ENCODE results near the gene SLC16A3. TPM values are rescaled to one million over a fixed set of nuclear protein-coding genes. Genes with fewer than 3 reads are reported as not detected.
"Not testable (repeated sequence)": the region's sequence is repeated elsewhere in the genome, so short reads cannot be mapped to it uniquely, and the experiment has no call there.

Gene SLC16A3
- total and polyA plus RNA-seq, 4 donors, result 1.1 to 10.5 (median 8.8) TPM

GRCh38 chr17:82205720-82206508 is 22.9 kb upstream of the SLC16A3 start:
- Histone ChIP-seq H3K9me3 (ENCODE audit: control insufficient read depth in 4 of 4, low read length in 3 of 4) (no peaks in the 10 kb centered on the region), H3K4me1 (ENCODE audit: control insufficient read depth in 4 of 4, insufficient read depth in 4 of 4, low read length in 3 of 4) (peaks cover 0 to 5% (median 2%) of the 10 kb centered on the region in 4 donors), H3K27ac (ENCODE audit: low read depth in 1 of 2, low read length in 2 of 2) (peak overlapping the region; percentile 15 to 48), H3K9ac (ENCODE audit: low read depth in 1 of 2, low read length in 2 of 2) (no peak overlapping the region), H3K4me3 (ENCODE audit: low read depth in 1 of 3, low read length in 3 of 3) (peak overlapping the region in 1 of 3 donors; percentile 11), H3K36me3 (ENCODE audit: control insufficient read depth in 4 of 4, insufficient read depth in 3 of 4, low read depth in 1 of 4, low read length in 3 of 4) (no peaks in the 10 kb centered on the region), H3K27me3 (ENCODE audit: control insufficient read depth in 4 of 4, insufficient read depth in 4 of 4, low read length in 3 of 4) (no peaks in the 10 kb centered on the region)
- 17% methylated on average over 21 of the region's 21 CpGs for WGBS
- TF ChIP-seq GABPA (IDR thresholded peaks at IDR 0.05 in 1 of 2, conservative IDR thresholded peaks at IDR 0.05 in 1 of 2), result peak in 1 of 2 donors; percentile 16
- TF ChIP-seq HNF4G (IDR thresholded peaks at IDR 0.05), result no peak
- TF ChIP-seq, protein P1, sequence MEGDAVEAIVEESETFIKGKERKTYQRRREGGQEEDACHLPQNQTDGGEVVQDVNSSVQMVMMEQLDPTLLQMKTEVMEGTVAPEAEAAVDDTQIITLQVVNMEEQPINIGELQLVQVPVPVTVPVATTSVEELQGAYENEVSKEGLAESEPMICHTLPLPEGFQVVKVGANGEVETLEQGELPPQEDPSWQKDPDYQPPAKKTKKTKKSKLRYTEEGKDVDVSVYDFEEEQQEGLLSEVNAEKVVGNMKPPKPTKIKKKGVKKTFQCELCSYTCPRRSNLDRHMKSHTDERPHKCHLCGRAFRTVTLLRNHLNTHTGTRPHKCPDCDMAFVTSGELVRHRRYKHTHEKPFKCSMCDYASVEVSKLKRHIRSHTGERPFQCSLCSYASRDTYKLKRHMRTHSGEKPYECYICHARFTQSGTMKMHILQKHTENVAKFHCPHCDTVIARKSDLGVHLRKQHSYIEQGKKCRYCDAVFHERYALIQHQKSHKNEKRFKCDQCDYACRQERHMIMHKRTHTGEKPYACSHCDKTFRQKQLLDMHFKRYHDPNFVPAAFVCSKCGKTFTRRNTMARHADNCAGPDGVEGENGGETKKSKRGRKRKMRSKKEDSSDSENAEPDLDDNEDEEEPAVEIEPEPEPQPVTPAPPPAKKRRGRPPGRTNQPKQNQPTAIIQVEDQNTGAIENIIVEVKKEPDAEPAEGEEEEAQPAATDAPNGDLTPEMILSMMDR (IDR thresholded peaks at IDR 0.05; ENCODE audit: low read depth, low read length, missing input control), result peak; percentile 93
- peak; percentile 84 to 87 for TF ChIP-seq RAD21 (IDR thresholded peaks at IDR 0.05)
- no peak for TF ChIP-seq NR2F2 (IDR thresholded peaks at IDR 0.05)
- peak; percentile 74 for DNase-seq (ENCODE audit: low spot score)

- H3K4me3 ChIP-seq (ENCODE audit: low read depth in 1 of 3, low read length in 3 of 3); H3K9me3 ChIP-seq (ENCODE audit: control insufficient read depth in 4 of 4, low read length in 3 of 4); H3K36me3 ChIP-seq (ENCODE audit: control insufficient read depth in 4 of 4, insufficient read depth in 3 of 4, low read depth in 1 of 4, low read length in 3 of 4); DNase-seq (ENCODE audit: low spot score); H3K27me3 ChIP-seq (ENCODE audit: control insufficient read depth in 4 of 4, insufficient read depth in 4 of 4, low read length in 3 of 4); H3K9ac ChIP-seq (ENCODE audit: low read depth in 1 of 2, low read length in 2 of 2); H3K27ac ChIP-seq (ENCODE audit: low read depth in 1 of 2, low read length in 2 of 2): not testable (repeated sequence)
- 97% methylated on average over 11 of the region's 11 CpGs for WGBS
- H3K4me1 ChIP-seq (ENCODE audit: control insufficient read depth in 4 of 4, insufficient read depth in 4 of 4, low read length in 3 of 4), result peaks cover 0 to 20% (median 10%) of the 10 kb centered on the region in 4 donors
These were observed 18.2 kb upstream of the SLC16A3 start for GRCh38 chr17:82210655-82211054.

- Histone ChIP-seq H3K27me3 (ENCODE audit: control insufficient read depth in 4 of 4, insufficient read depth in 4 of 4, low read length in 3 of 4) (no peaks in the 10 kb centered on the region), H3K9me3 (ENCODE audit: control insufficient read depth in 4 of 4, low read length in 3 of 4) (no peaks in the 10 kb centered on the region), H3K36me3 (ENCODE audit: control insufficient read depth in 4 of 4, insufficient read depth in 3 of 4, low read depth in 1 of 4, low read length in 3 of 4) (no peaks in the 10 kb centered on the region), H3K27ac (ENCODE audit: low read depth in 1 of 2, low read length in 2 of 2) (peak within 1 kb of the TSS; percentile 69 to 71), H3K9ac (ENCODE audit: low read depth in 1 of 2, low read length in 2 of 2) (peak within 1 kb of the TSS in 1 of 2 donors; percentile 74), H3K4me3 (ENCODE audit: low read depth in 1 of 3, low read length in 3 of 3) (peak within 1 kb of the TSS; percentile 66 to 94 (median 73)), H3K4me1 (ENCODE audit: control insufficient read depth in 4 of 4, insufficient read depth in 4 of 4, low read length in 3 of 4) (peaks cover 0 to 24% (median 14%) of the 10 kb centered on the region in 4 donors)
- under 1% methylated on average over 116 of the region's 116 CpGs for WGBS
- TF ChIP-seq GABPA (IDR thresholded peaks at IDR 0.05 in 1 of 2, conservative IDR thresholded peaks at IDR 0.05 in 1 of 2), result peak; percentile 66 to 86
- peak; percentile 58 to 84 for TF ChIP-seq EGR1 (IDR thresholded peaks at IDR 0.05; ENCODE audit: low read depth in 2 of 2)
- TF ChIP-seq YY1 (IDR thresholded peaks at IDR 0.05), result no peak
- no peak for TF ChIP-seq RXRA (IDR thresholded peaks at IDR 0.05)
- DNase-seq (ENCODE audit: low spot score), result peak; percentile 76
These were observed 16.3 kb upstream of the SLC16A3 start, which contains the start of gene CCDC57 for GRCh38 chr17:82212331-82213250. Gene CCDC57, minus strand, starts transcription at chr17:82212842. Its CDS starts 10,898 bp downstream, at chr17:82201944.
